IPS-18c (cell line): ENCODE measurements around the gene DDX41.
A peak's percentile ranks its signal among the peaks of the same experiment; 100 is the strongest.

ENCODE experiments used
- H3K4me3 ChIP-seq: 2 replicates; pipeline ENCODE4 v1.7.0; 2013; ENCODE audit warnings: low read depth, mild to moderate bottlenecking, low read length, moderate library complexity; ENCODE audit not compliant: insufficient read depth
- H3K9me3 ChIP-seq: one replicate; pipeline ENCODE4 v1.6.1; 2013; ENCODE audit warnings: mild to moderate bottlenecking, low read length, moderate library complexity; ENCODE audit not compliant: control insufficient read depth, insufficient read depth

DDX41 gene

DNA sequence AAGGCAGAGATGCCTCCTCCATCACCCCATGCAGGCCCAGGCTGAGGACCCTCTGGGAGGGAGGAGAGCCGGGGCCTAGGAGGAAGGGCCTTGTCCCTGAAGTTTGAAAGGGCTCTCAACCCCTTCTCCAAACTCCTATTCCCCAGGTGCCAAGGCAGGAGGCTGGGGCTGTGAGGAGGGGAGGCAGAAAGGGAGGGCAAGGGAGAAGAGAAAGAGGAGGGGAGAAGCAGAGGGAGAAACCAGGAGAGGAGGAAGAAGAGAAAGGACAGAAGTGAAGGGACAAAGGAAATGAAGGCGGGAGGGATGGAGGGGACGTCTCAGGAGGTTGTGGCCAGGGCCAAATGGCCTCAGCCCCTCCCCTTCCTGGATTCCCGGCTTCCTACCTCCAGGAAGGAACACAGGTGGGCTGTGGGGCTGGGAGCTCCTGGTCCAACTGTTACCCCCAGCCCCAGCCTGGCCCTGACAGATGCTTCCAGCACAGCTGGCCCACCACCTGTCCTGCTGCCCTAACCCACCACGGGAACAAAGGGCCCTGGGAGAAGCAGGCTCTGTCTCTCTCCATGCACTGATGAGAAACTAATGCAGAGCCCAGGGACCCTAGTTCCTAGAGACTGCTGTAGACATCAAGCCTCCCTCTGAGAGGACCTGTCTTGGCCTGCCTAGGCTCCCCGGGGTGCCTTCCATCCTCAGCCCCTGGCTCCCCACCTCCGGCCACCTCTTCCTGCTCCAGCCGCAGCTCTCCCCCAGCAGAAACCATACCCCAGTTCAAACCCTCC lies 46.8 kb downstream of the DDX41 start:
- Histone ChIP-seq H3K9me3 (no peaks in the 10 kb centered on the region), H3K4me3 (0 out of 2 replicates have a peak overlapping the region, but pooled peaks have one; percentile 10)

DNA sequence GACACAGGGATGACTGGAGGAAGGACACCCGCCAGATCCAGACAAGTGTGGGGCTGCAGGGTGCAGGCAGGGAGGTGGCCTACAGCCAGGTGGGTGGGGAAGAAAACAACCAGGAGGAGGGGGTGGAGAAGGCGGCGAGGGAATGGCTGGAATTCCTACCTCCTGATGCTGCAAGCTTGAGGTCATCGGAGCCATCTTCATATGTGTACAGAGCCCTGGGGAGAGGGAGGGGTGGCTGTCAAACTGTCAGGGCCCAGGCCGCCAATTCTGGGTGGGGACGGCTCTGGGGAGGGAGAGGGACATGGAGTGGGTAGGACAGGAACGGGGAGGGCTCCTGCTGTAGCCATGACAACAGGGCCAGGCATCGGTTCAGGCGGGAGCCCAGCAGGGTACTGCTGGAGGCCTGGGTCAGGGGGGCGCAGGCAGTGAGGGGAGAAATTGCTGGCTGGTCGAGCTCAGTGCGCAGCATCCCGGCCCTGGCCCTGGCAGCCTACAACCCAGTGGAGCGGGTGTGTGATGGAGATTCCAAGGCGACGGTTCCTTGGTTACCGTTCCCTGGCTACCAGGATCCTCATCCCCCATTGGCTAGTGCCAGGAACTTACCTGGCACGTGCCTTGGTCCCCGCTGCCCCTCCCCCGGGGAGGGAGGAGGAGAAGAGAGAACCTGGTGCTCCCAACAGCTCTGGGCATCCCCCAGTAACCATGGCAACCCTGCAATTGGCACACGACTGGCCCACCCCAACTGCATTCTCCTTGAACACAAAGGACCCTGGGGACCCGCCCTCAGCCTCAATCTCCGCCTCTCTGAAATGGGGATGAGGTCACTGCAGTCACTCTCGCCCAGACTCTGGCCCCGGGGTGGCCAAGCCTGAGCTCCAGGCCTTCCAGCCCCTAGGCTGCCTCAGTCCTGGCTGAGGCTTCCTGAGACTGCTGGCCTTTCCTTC lies 47.8 kb downstream of the DDX41 start:
- Histone ChIP-seq H3K9me3 (no peaks in the 10 kb centered on the region), H3K4me3 (no peak overlapping the region)

DNA sequence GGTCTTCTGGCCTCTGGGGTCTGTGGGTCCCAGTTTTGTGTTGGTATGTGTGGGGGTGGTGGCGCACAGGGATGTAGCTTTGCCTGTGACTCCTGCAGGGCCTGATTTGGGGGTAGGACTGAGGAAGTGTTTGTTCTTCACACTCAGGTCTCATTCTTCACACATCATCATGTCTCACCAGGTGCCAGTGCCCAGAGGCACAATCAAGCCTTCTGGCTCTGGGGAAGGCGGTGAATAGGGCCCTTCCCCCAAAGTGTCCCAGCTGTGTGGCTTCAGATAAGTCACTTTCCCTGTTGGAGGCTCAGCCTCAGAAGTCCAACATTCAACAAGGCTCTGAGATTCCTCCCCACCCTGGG lies 48.5 kb downstream of the DDX41 start:
- no peaks in the 10 kb centered on the region for H3K9me3 ChIP-seq

DNA sequence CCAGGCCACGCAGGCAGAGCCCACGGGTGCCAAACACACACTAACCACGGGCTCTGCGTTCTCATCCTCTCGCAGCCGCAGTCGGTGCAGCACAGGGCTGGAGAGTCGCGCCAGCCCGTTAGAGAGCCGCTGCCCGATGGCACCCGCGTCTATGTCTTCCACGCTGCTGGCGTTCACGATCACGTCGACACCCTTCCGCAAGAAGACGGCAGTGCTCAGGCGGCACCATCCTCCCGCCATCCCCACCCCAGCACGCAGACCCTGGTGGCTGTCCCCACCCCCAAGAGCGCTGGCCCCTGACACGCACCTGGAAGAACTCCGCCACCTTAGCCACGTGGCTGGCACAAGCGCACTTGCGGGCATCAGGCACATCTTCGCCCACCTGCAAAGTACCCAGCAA lies 49.3 kb downstream of the DDX41 start:
- H3K4me3 ChIP-seq = no peak overlapping the region
- no peaks in the 10 kb centered on the region for H3K9me3 ChIP-seq

More for the DNA sequence above, 48.5 kb downstream of the DDX41 start:
- no peak overlapping the region; the same call in 1 of the 2 replicates for H3K4me3 ChIP-seq

DNA sequence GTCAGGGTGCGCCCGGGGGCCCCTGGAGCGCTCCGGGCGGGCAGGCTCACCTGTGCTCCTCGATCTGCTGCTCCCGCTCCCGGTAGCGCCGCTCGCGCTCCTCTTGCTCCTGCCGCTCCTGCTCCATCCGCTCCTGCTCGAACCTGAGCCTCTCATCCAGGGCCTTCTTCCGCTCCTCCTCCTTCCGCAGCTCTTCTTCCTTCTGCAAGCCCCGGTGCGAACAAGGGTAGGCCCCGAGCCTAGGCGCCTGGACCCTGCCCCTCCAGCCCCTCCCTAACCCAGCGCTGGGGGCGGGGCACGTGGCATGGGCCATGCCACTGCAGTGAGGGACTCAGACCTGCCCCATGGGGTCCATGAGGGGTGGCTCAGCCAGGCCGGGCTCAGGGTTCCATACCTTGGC lies 49.9 kb downstream of the DDX41 start:
- no peak overlapping the region for H3K4me3 ChIP-seq

DNA sequence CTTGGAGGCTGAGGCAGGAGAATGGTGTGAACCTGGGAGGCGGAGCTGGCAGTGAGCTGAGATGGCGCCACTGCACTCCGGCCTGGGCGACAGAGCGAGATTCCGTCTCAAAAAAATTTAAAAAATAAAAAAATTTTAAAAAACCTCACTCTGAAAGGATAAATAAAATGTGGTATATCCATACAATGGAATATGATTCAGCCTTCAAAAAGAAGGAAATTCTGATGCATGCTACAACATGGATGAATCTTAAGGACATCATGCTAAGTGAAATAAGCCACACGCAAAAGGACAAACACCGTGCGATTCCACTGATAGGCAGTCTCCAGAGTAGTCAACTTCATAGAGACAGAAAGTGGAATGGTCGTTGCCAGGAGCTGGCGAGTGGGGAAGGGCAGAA lies 51.7 kb downstream of the DDX41 start:
- Histone ChIP-seq H3K4me3 (no peak overlapping the region), H3K9me3 (no peaks in the 10 kb centered on the region)

More for the DNA sequence above, 49.9 kb downstream of the DDX41 start:
- H3K9me3 ChIP-seq = no peaks in the 10 kb centered on the region

DNA sequence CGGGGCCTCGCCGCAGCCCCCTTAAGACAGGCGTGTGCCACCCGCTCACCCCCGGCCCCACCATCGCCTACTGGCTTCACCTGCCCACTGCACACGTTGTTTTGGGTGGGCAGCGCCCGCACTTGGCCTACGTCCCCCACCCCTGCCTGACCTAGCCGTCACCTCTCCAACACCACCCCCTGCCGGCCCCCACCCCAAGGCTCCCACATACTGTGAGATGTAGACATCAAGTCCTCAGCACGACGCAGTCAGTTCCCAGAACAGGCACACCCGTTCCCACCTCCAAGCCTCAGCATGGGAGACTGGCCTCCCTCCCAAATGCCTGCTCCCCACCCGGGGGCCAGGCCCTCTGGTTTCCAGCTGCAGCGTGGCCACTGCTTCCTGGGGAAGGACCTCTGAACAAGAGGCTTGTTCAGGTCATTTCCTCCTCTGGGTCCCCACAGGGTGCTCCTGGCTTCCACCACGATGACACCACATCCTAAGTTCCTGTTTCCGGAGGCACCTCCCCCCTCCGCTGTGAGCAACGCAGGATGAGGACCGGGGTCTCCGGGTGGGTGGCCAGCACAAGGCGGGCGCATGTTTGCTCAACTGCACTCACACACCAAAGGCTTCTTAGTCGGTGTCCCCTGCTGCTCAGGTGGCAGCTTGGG lies 54.6 kb downstream of the DDX41 start:
- Histone ChIP-seq H3K9me3 (no peaks in the 10 kb centered on the region), H3K4me3 (no peak overlapping the region)
